GM12878 (cell line): ENCODE data around the gene DNAH17. TPM values are rescaled to one million over a fixed set of nuclear protein-coding genes. Genes with fewer than 3 reads are reported as not detected.

Experiments used
- ATAC-seq: fragments of 200-7000 bp; cut with Tn5 transposase; 3 replicates; pipeline ENCODE4 v1.9.1; 2020; ENCODE audit warnings: mild to moderate bottlenecking, moderate library complexity
- BruUV-seq: library from RNA; stranded (reverse); fragments of 400-500 nt; replicated peaks from 2 replicates; lab custom pipeline; 2021; lab: Mats Ljungman, UMichigan
- CTCF ChIA-PET: fragments of 300-600 bp; sonication (Branson Sonifier 250); formaldehyde crosslinking; extraction: SDS; loops from one replicate; lab custom pipeline; 2021; ENCODE audit warnings: inconsistent platforms; lab: Yijun Ruan, JAX
- POLR2A ChIA-PET: fragments of 350-600 bp; formaldehyde crosslinking; extraction: SDS; loops from one replicate; lab custom pipeline; 2021; ENCODE audit warnings: inconsistent platforms; lab: Charles Lee
- RAD21 ChIA-PET: fragments of 300-600 bp; sonication (Branson Sonifier 250); formaldehyde crosslinking; loops from one replicate; lab custom pipeline; 2023; ENCODE audit warnings: antibody characterized with exemption; ENCODE audit not compliant: unreplicated experiment; lab: Charles Lee
- SMC1A ChIA-PET: fragments of 300-600 bp; sonication (Branson Sonifier 250); formaldehyde crosslinking; loops from one replicate; lab custom pipeline; 2023; ENCODE audit not compliant: unreplicated experiment, uncharacterized antibody; lab: Charles Lee
- DNase-seq: peaks from one replicate; pipeline ENCODE4 v3.0.0-alpha.2; 2011; ENCODE audit warnings: low read depth, low spot score
- FAIRE-seq: peaks from 3 replicates; lab custom pipeline; 2011; peaks lifted over from hg19 to GRCh38; lab: Jason Lieb, UNC
- H2AFZ ChIP-seq: 2 replicates; pipeline ENCODE4 v1.6.0; 2011; ENCODE audit warnings: low read depth, low read length, control low read depth; ENCODE audit not compliant: control insufficient read depth
- H3K27ac ChIP-seq: 2 replicates; pipeline ENCODE4 v1.5.1; 2011; ENCODE audit warnings: control low read depth; ENCODE audit not compliant: control insufficient read depth, insufficient read depth
- H3K27me3 ChIP-seq, 2 experiments: replicated peaks in 1 of 2; 2 replicates each; pipeline versions ENCODE4 v1.6.0 to v1.6.1; 2011; ENCODE audit warnings: low read length in 1 of 2; ENCODE audit not compliant: control insufficient read depth in 2 of 2, insufficient read depth in 2 of 2
- H3K36me3 ChIP-seq, 2 experiments: 2 replicates each; pipeline ENCODE4 v1.5.1; 2011; ENCODE audit warnings: low read length in 1 of 2; ENCODE audit not compliant: control insufficient read depth in 2 of 2, insufficient read depth in 2 of 2
- H3K4me1 ChIP-seq: 2 replicates; pipeline ENCODE4 v1.6.1; 2011; ENCODE audit warnings: mild to moderate bottlenecking, low read length, moderate library complexity, mixed read lengths; ENCODE audit not compliant: control insufficient read depth, insufficient read depth
- H3K4me2 ChIP-seq: 2 replicates; pipeline ENCODE4 v1.6.0; 2011; ENCODE audit warnings: control low read depth; ENCODE audit not compliant: control insufficient read depth, insufficient read depth
- H3K4me3 ChIP-seq: fragments of 200-600 bp; sonication (generic); 2 replicates; pipeline ENCODE4 v1.5.1; 2016
- H3K79me2 ChIP-seq: 2 replicates; pipeline ENCODE4 v1.6.0; 2011; ENCODE audit warnings: low read length; ENCODE audit not compliant: control insufficient read depth, insufficient read depth
- H3K9ac ChIP-seq: 2 replicates; pipeline ENCODE4 v1.8.0; 2011; ENCODE audit warnings: low read length, control low read depth, mixed read lengths; ENCODE audit not compliant: control insufficient read depth, insufficient read depth
- H3K9me3 ChIP-seq: replicated peaks from 3 replicates; pipeline ENCODE4 v1.5.1; 2011; ENCODE audit warnings: mild to moderate bottlenecking, low read length; ENCODE audit not compliant: control insufficient read depth, insufficient read depth
- H4K20me1 ChIP-seq: 2 replicates; pipeline ENCODE4 v1.6.0; 2011; ENCODE audit not compliant: control insufficient read depth, insufficient read depth
- ASH2L ChIP-seq: fragments of 300-600, 200-600 bp; sonication (generic); IDR thresholded peaks from 2 replicates; pipeline ENCODE4 v1.6.1; 2017; ENCODE audit warnings: low read depth, mild to moderate bottlenecking, borderline replicate concordance
- BHLHE40 ChIP-seq, 2 experiments: fragments of 450-650 bp in 1 of 2; IDR thresholded peaks; 2 replicates each; pipeline ENCODE4 v1.6.1; 2011 to 2017; ENCODE audit warnings: low read depth in 2 of 2, borderline replicate concordance in 1 of 2, improper control_type of control experiment in 1 of 2, low read length in 1 of 2, mild to moderate bottlenecking in 1 of 2
- BRCA1 ChIP-seq: IDR thresholded peaks from 2 replicates; pipeline ENCODE4 v1.6.1; 2011; ENCODE audit warnings: low read depth, low read length, improper control_type of control experiment
- CBX5 ChIP-seq: sonication (generic); IDR thresholded peaks from 2 replicates; pipeline ENCODE4 v1.6.1; 2016; ENCODE audit warnings: low read depth, moderate library complexity, mild to moderate bottlenecking, inconsistent platforms
- EP300 ChIP-seq, 2 experiments: fragments of 150-350 bp in 1 of 2; IDR thresholded peaks; 2 replicates each; pipeline ENCODE4 v1.6.1; 2011 to 2012; ENCODE audit warnings: low read depth in 2 of 2, low read length in 2 of 2, borderline replicate concordance in 1 of 2, improper control_type of control experiment in 1 of 2, inconsistent platforms in 1 of 2; ENCODE audit not compliant: control insufficient read depth in 1 of 2
- HDAC2 ChIP-seq: fragments of 200-600 bp; sonication (generic); IDR thresholded peaks from 2 replicates; pipeline ENCODE4 v1.6.1; 2017
- KDM1A ChIP-seq: fragments of 200-600 bp; sonication (generic); IDR thresholded peaks from 2 replicates; pipeline ENCODE4 v1.6.1; 2016; ENCODE audit warnings: borderline replicate concordance
- NRF1 ChIP-seq: conservative IDR thresholded peaks from 2 replicates; pipeline ENCODE4 v1.6.1; 2011; ENCODE audit warnings: mild to moderate bottlenecking, low read depth, low read length, improper control_type of control experiment
- SIX5 ChIP-seq: IDR thresholded peaks from 2 replicates; pipeline ENCODE4 v1.6.1; 2011; ENCODE audit warnings: mild to moderate bottlenecking, low read depth, low read length, moderate library complexity; ENCODE audit not compliant: severe bottlenecking
- SMC3 ChIP-seq: IDR thresholded peaks from 2 replicates; pipeline ENCODE4 v1.6.1; 2011; ENCODE audit warnings: low read length, improper control_type of control experiment, borderline replicate concordance
- STAT1 ChIP-seq: fragments of 450-650 bp; conservative IDR thresholded peaks from 2 replicates; pipeline ENCODE4 v1.6.1; 2014; ENCODE audit warnings: antibody characterized with exemption, mild to moderate bottlenecking
- TAF1 ChIP-seq: IDR thresholded peaks from 2 replicates; pipeline ENCODE4 v1.6.1; 2011; ENCODE audit warnings: mild to moderate bottlenecking, low read depth, low read length, borderline replicate concordance
- WGBS: methylation state at CpG from one replicate; pipeline ENCODE4 v1.1.6; 2016; ENCODE audit warnings: low lambda C conversion rate; ENCODE audit not compliant: insufficient replicate concordance, insufficient coverage; ENCODE audit errors: missing lambda C conversion rate; 5-methylcytosine and 5-hydroxymethylcytosine counted together
- in situ Hi-C: fragments of 300-500 bp; cut with MboI; formaldehyde crosslinking; loops from 9 replicates; pipeline ENCODE4 v1.14.3; 2018; ENCODE audit warnings: mixed read lengths
- intact Hi-C: fragments of 100-400 bp; cut with micrococcal nuclease; formaldehyde crosslinking; loops from one replicate; pipeline ENCODE4 v1.14.2; 2022; ENCODE audit not compliant: unreplicated experiment
- polyA plus RNA-seq, 11 experiments: library from polyadenylated mRNA; depleted of rRNA in 4 of 11; unstranded in 6 of 11; stranded (reverse) in 5 of 11; fragments of >200 nt; fragmentation: Nextera tagmentation in 4 of 11; fragmentation: Illumina TruSeq in 1 of 11; extraction: Ambion mirVana in 4 of 11; extraction: Trizol in 1 of 11; gene quantifications; 1 replicate in 1 of 11; 2 replicates in 10 of 11; pipeline versions ENCODE4 v1.2.1 to v1.2.3, GENCODE V29; 2011 to 2016; ENCODE audit warnings: inconsistent platforms in 2 of 11, missing spikeins in 2 of 11, low read depth in 1 of 11
- total RNA-seq, 4 experiments: library from RNA; depleted of rRNA in 3 of 4; stranded (reverse); fragments of >200 nt in 3 of 4; fragmentation: Illumina TruSeq in 1 of 4; extraction: Trizol in 1 of 4; gene quantifications; 2 replicates each; pipeline versions ENCODE4 v1.2.1 to v1.2.3, GENCODE V29; 2013 to 2021
- TF ChIP-seq, protein P1 (sequence below): IDR thresholded peaks from 2 replicates; pipeline ENCODE4 v1.6.1; 2011; ENCODE audit warnings: mild to moderate bottlenecking, low read depth, low read length, moderate library complexity; ENCODE audit not compliant: insufficient replicate concordance
- TF ChIP-seq, protein P2 (sequence below): fragments of 450-650 bp; IDR thresholded peaks from 2 replicates; pipeline ENCODE4 v1.6.1; 2014; ENCODE audit warnings: mild to moderate bottlenecking
- TF ChIP-seq, protein P3 (sequence below): fragments of 450-650 bp; IDR thresholded peaks from 2 replicates; pipeline ENCODE4 v1.6.1; 2017; ENCODE audit warnings: mild to moderate bottlenecking, low read depth, inconsistent platforms; ENCODE audit not compliant: poor library complexity, severe bottlenecking
- TF ChIP-seq, protein P4 (sequence below): fragments of 450-650 bp; IDR thresholded peaks from 2 replicates; pipeline ENCODE4 v1.6.1; 2017; ENCODE audit warnings: antibody characterized with exemption, mild to moderate bottlenecking, moderate library complexity
- TF ChIP-seq, protein P5 (sequence below): IDR thresholded peaks from 2 replicates; pipeline ENCODE4 v1.6.1; 2011; ENCODE audit warnings: low read depth, mild to moderate bottlenecking, low read length, moderate library complexity, borderline replicate concordance; ENCODE audit errors: extremely low read depth

DNAH17 gene
- total and polyA plus RNA-seq, 10 of the 15 experiments (the other 5 are each of a cell fraction or from before 2014, with no cell fraction given), result 0.16 to 2.9 (median 0.56) TPM

DNA sequence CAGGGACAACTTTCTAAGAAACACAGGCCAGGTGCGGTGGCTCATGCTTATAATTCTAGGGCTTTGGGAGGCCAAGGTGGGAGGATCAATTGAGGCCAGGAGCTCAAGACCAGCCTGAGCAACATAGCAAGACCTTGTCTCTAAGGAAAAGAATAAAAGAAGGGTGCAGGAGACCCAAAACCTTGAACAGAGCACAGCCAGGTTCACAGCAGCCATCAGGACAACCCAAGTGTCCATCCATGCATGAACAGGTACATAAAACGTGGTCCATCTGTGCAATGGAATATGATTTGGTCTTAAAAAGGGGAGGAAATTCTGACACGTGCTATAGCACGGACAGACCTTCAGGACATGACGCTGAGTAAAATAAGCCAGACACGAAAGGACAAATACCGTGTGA is 107.8 kb downstream of the DNAH17 start:
- Histone ChIP-seq H3K36me3 (no peaks in the 10 kb centered on the region), H2AFZ (no peak overlapping the region), H3K4me3 (no peak overlapping the region), H3K4me2 (no peak overlapping the region), H3K27me3 (no peaks in the 10 kb centered on the region), H3K79me2 (peaks cover 2% of the 10 kb centered on the region), H3K9ac (no peak overlapping the region), H3K27ac (no peak overlapping the region), H3K4me1 (peaks cover 27% of the 10 kb centered on the region), H3K9me3 (peaks cover 12% of the 10 kb centered on the region), H4K20me1 (no peaks in the 10 kb centered on the region)
- no peak for FAIRE-seq
- WGBS, result 46% methylated on average over 7 of the region's 7 CpGs
- ChIA-PET CTCF (no interaction called here), POLR2A (no interaction called here), SMC1A (no interaction called here), RAD21 (no interaction called here)
- BruUV-seq, result no TSS peak
- DNase-seq, result no peak
- ATAC-seq, result no peak
- in situ Hi-C loops, result no loop called here
- intact Hi-C loops, result no loop called here
- TF ChIP-seq BRCA1 (no peak), CBX5 (no peak), HDAC2 (no peak), NRF1 (no peak), ASH2L (no peak), EP300 (IDR thresholded peaks at IDR 0.05; ENCODE audit: borderline replicate concordance in 1 of 2, control insufficient read depth in 1 of 2, low read depth in 2 of 2, low read length in 2 of 2) (no peak), BHLHE40 (IDR thresholded peaks at IDR 0.05; ENCODE audit: borderline replicate concordance in 1 of 2, low read depth in 2 of 2, low read length in 1 of 2) (no peak), TAF1 (no peak), SIX5 (no peak), KDM1A (no peak), STAT1 (no peak), SMC3 (no peak)
- TF ChIP-seq, protein P1, sequence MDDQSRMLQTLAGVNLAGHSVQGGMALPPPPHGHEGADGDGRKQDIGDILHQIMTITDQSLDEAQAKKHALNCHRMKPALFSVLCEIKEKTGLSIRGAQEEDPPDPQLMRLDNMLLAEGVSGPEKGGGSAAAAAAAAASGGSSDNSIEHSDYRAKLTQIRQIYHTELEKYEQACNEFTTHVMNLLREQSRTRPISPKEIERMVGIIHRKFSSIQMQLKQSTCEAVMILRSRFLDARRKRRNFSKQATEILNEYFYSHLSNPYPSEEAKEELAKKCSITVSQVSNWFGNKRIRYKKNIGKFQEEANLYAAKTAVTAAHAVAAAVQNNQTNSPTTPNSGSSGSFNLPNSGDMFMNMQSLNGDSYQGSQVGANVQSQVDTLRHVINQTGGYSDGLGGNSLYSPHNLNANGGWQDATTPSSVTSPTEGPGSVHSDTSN, result no peak
- TF ChIP-seq, protein P2, sequence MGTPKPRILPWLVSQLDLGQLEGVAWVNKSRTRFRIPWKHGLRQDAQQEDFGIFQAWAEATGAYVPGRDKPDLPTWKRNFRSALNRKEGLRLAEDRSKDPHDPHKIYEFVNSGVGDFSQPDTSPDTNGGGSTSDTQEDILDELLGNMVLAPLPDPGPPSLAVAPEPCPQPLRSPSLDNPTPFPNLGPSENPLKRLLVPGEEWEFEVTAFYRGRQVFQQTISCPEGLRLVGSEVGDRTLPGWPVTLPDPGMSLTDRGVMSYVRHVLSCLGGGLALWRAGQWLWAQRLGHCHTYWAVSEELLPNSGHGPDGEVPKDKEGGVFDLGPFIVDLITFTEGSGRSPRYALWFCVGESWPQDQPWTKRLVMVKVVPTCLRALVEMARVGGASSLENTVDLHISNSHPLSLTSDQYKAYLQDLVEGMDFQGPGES, result no peak
- TF ChIP-seq, protein P3, sequence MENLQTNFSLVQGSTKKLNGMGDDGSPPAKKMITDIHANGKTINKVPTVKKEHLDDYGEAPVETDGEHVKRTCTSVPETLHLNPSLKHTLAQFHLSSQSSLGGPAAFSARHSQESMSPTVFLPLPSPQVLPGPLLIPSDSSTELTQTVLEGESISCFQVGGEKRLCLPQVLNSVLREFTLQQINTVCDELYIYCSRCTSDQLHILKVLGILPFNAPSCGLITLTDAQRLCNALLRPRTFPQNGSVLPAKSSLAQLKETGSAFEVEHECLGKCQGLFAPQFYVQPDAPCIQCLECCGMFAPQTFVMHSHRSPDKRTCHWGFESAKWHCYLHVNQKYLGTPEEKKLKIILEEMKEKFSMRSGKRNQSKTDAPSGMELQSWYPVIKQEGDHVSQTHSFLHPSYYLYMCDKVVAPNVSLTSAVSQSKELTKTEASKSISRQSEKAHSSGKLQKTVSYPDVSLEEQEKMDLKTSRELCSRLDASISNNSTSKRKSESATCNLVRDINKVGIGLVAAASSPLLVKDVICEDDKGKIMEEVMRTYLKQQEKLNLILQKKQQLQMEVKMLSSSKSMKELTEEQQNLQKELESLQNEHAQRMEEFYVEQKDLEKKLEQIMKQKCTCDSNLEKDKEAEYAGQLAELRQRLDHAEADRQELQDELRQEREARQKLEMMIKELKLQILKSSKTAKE, result no peak
- TF ChIP-seq, protein P4, sequence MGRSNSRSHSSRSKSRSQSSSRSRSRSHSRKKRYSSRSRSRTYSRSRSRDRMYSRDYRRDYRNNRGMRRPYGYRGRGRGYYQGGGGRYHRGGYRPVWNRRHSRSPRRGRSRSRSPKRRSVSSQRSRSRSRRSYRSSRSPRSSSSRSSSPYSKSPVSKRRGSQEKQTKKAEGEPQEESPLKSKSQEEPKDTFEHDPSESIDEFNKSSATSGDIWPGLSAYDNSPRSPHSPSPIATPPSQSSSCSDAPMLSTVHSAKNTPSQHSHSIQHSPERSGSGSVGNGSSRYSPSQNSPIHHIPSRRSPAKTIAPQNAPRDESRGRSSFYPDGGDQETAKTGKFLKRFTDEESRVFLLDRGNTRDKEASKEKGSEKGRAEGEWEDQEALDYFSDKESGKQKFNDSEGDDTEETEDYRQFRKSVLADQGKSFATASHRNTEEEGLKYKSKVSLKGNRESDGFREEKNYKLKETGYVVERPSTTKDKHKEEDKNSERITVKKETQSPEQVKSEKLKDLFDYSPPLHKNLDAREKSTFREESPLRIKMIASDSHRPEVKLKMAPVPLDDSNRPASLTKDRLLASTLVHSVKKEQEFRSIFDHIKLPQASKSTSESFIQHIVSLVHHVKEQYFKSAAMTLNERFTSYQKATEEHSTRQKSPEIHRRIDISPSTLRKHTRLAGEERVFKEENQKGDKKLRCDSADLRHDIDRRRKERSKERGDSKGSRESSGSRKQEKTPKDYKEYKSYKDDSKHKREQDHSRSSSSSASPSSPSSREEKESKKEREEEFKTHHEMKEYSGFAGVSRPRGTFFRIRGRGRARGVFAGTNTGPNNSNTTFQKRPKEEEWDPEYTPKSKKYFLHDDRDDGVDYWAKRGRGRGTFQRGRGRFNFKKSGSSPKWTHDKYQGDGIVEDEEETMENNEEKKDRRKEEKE, result no peak
- TF ChIP-seq, protein P5, sequence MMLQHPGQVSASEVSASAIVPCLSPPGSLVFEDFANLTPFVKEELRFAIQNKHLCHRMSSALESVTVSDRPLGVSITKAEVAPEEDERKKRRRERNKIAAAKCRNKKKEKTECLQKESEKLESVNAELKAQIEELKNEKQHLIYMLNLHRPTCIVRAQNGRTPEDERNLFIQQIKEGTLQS, result no peak
